KBM-7 (cell line): ENCODE measurements around the gene REM2.
"Not testable (repeated sequence)": the region's sequence is repeated elsewhere in the genome, so short reads cannot be mapped to it uniquely, and the experiment has no call there.

ENCODE experiments used
- DNase-seq: peaks from one replicate; pipeline ENCODE4 v3.0.0-alpha.2; 2015
- in situ Hi-C: fragments of 300-500 bp; cut with MboI; formaldehyde crosslinking; loops from 2 replicates; pipeline ENCODE4 v1.14.3; 2020; ENCODE audit warnings: low sequenced_read_pairs, low pct_unique_long_range_greater_than_20kb, mixed read lengths

The REM2 gene

GRCh38 chr14:22888662-22889061 is 5.6 kb downstream of the REM2 start:
- in situ Hi-C loops: no loop called here
- no peak for DNase-seq

GRCh38 chr14:22890416-22890815 is 7.4 kb downstream of the REM2 start:
- DNase-seq: no peak
- in situ Hi-C loops: no loop called here

- in situ Hi-C loops: no loop called here
- no peak for DNase-seq
These were observed 9.5 kb downstream of the REM2 start for GRCh38 chr14:22892488-22892887.

- in situ Hi-C loops: no loop called here
These were observed 10.7 kb downstream of the REM2 start for GRCh38 chr14:22893706-22894105.

GRCh38 chr14:22895402-22895801 is 12.4 kb downstream of the REM2 start:
- in situ Hi-C loops: no loop called here
- no peak for DNase-seq

More at GRCh38 chr14:22893706-22894105, 10.7 kb downstream of the REM2 start:
- DNase-seq: no peak

GRCh38 chr14:22896356-22896755 is 13.3 kb downstream of the REM2 start:
- in situ Hi-C loops: no loop called here
- no peak for DNase-seq

- in situ Hi-C loops: no loop called here
- DNase-seq: no peak
These were observed 13.7 kb downstream of the REM2 start for GRCh38 chr14:22896760-22897159.

GRCh38 chr14:22897357-22897756 is 14.3 kb downstream of the REM2 start:
- in situ Hi-C loops: no loop called here
- no peak for DNase-seq

- in situ Hi-C loops: no loop called here
- no peak for DNase-seq
These were observed 15.5 kb downstream of the REM2 start for GRCh38 chr14:22898302-22899090.

GRCh38 chr14:22900081-22900799 is 17.2 kb downstream of the REM2 start:
- in situ Hi-C loops: no loop called here

GRCh38 chr14:22901799-22902198 is 18.8 kb downstream of the REM2 start:
- in situ Hi-C loops: no loop called here
- DNase-seq: no peak

More at GRCh38 chr14:22900081-22900799, 17.2 kb downstream of the REM2 start:
- DNase-seq: peak; percentile 73

- in situ Hi-C loops: no loop called here
- no peak for DNase-seq
These were observed 20.7 kb downstream of the REM2 start for GRCh38 chr14:22903742-22904087.

GRCh38 chr14:22905627-22906026 is 22.6 kb downstream of the REM2 start:
- in situ Hi-C loops: no loop called here
- no peak for DNase-seq

GRCh38 chr14:22906073-22906472 is 23.1 kb downstream of the REM2 start:
- DNase-seq: no peak
- in situ Hi-C loops: no loop called here

GRCh38 chr14:22907429-22907828 is 24.4 kb downstream of the REM2 start:
- DNase-seq: no peak
- in situ Hi-C loops: no loop called here

GRCh38 chr14:22908601-22909000 is 25.6 kb downstream of the REM2 start:
- in situ Hi-C loops: no loop called here
- no peak for DNase-seq

GRCh38 chr14:22910916-22911315 is 27.9 kb downstream of the REM2 start:
- DNase-seq: no peak
- in situ Hi-C loops: no loop called here

- in situ Hi-C loops: not testable (repeated sequence)
- DNase-seq: peak; percentile 34
These were observed 31.8 kb downstream of the REM2 start for GRCh38 chr14:22914836-22915235.

- DNase-seq: peak; percentile 32
- in situ Hi-C loops: no loop called here
These were observed 33.0 kb downstream of the REM2 start for GRCh38 chr14:22915886-22916521.
